Left lung (tissue), 10 donors: ENCODE data around the gene ZBTB12. TPM values are rescaled to one million over a fixed set of nuclear protein-coding genes. Genes with fewer than 3 reads are reported as not detected.

Source experiments
- ATAC-seq: fragments of 200-7000 bp; cut with Tn5 transposase; one replicate; pipeline ENCODE4 v1.9.1; 2020; ENCODE audit warnings: moderate library complexity
- DNase-seq, 4 donors: peaks; one replicate each; pipeline ENCODE4 v3.0.0-alpha.2; 2013 to 2020
- H3K27ac ChIP-seq, 2 donors: fragments of 200-600 bp; sonication (generic) in 1 of 2; one replicate each; pipeline versions ENCODE4 v1.5.0 to v1.8.0; 2020 to 2021
- H3K27me3 ChIP-seq, 2 donors: fragments of 200-600 bp; sonication (generic) in 1 of 2; one replicate each; pipeline versions ENCODE4 v1.5.0 to v1.8.0; 2020 to 2021
- H3K36me3 ChIP-seq, 2 donors: fragments of 200-600 bp; sonication (generic) in 1 of 2; one replicate each; pipeline versions ENCODE4 v1.5.0 to v1.8.0; 2020 to 2021
- H3K4me1 ChIP-seq, 2 donors: fragments of 200-600 bp; one replicate each; pipeline ENCODE4 v1.8.0; 2021
- H3K4me3 ChIP-seq, 2 donors: fragments of 200-600 bp; sonication (generic) in 1 of 2; one replicate each; pipeline versions ENCODE4 v1.5.0 to v1.8.0; 2020 to 2021; ENCODE audit warnings: mild to moderate bottlenecking in 1 of 2
- H3K9me3 ChIP-seq, 2 donors: fragments of 200-600 bp; sonication (generic) in 1 of 2; one replicate each; pipeline versions ENCODE4 v1.5.0 to v1.8.0; 2020 to 2021
- CTCF ChIP-seq, 2 donors: fragments of 200-600 bp; sonication (generic) in 1 of 2; IDR thresholded peaks; one replicate each; pipeline versions ENCODE4 v1.5.0 to v1.8.0; 2021; ENCODE audit warnings: antibody characterized with exemption in 2 of 2
- intact Hi-C, 2 donors: fragments of 100-400 bp; cut with DNase I; formaldehyde crosslinking; loops; one replicate each; pipeline versions ENCODE4 v1.11.2 to v1.14.2; 2022
- polyA plus RNA-seq, 6 donors: library from polyadenylated mRNA; unstranded; fragments of 120-200 nt; gene quantifications; one replicate each; pipeline ENCODE4 v1.2.1, GENCODE V29; 2013; ENCODE audit not compliant: insufficient read length in 6 of 6
- total RNA-seq, 2 donors: library from RNA; stranded (reverse); fragmentation: NEBNext Ultra II Directional; extraction: Animal tissue kit (Norgen Biotek cat#: 25700); gene quantifications; one replicate each; pipeline ENCODE4 v1.2.1, GENCODE V29; 2021
- donor health status: DM: no; HTN: yes; CAD: no.
- donor health status: DM: no; HTN: no; CAD: no.

The ZBTB12 gene
- total and polyA plus RNA-seq, 8 donors: 4.8 to 23.4 (median 21.8) TPM

GRCh38 chr6:31879901-31880300, 22.0 kb downstream of the ZBTB12 start:
- no peaks in the 10 kb centered on the region for H3K27me3 ChIP-seq
- no peak overlapping the region for H3K4me3 ChIP-seq
- H3K36me3 ChIP-seq: peaks cover 0 to 56% of the 10 kb centered on the region in 2 donors
- no peaks in the 10 kb centered on the region for H3K9me3 ChIP-seq
- H3K27ac ChIP-seq: no peak overlapping the region
- ATAC-seq: no peak
- intact Hi-C loops: no loop called here
- peak in 1 of 4 donors; percentile 54 for DNase-seq
- no peaks in the 10 kb centered on the region for H3K4me1 ChIP-seq
- TF ChIP-seq CTCF (IDR thresholded peaks at IDR 0.05): no peak

- intact Hi-C loops: no loop called here
- Histone ChIP-seq H3K27ac (peak overlapping the region; percentile 13 to 28), H3K27me3 (no peaks in the 10 kb centered on the region), H3K36me3 (peaks cover 0 to 48% of the 10 kb centered on the region in 2 donors), H3K4me1 (no peaks in the 10 kb centered on the region), H3K4me3 (no peak overlapping the region), H3K9me3 (no peaks in the 10 kb centered on the region)
- ATAC-seq: no peak
- DNase-seq: no peak
- TF ChIP-seq CTCF (IDR thresholded peaks at IDR 0.05): no peak
These were observed 22.7 kb downstream of the ZBTB12 start for GRCh38 chr6:31879143-31879542.

GRCh38 chr6:31878726-31879125, 23.2 kb downstream of the ZBTB12 start, which contains the start of gene SLC44A4:
Gene SLC44A4 (minus strand): TSS chr6:31878997. CDS start chr6:31878980, 17 bp downstream.
- H3K9me3 ChIP-seq: no peaks in the 10 kb centered on the region
- H3K36me3 ChIP-seq: peaks cover 0 to 44% of the 10 kb centered on the region in 2 donors
- intact Hi-C loops: no loop called here
- H3K27ac ChIP-seq: peak within 1 kb of the TSS; percentile 28 to 35
- no peak for TF ChIP-seq CTCF (IDR thresholded peaks at IDR 0.05)
- ATAC-seq (peak; percentile 81), DNase-seq (peak in 1 of 4 donors; percentile 55)
- peak within 1 kb of the TSS; percentile 19 to 32 for H3K4me3 ChIP-seq
- no peaks in the 10 kb centered on the region for H3K4me1 ChIP-seq
- H3K27me3 ChIP-seq: no peaks in the 10 kb centered on the region

- H3K27ac ChIP-seq: peak overlapping the region in 1 of 2 donors; percentile 35
- TF ChIP-seq CTCF (IDR thresholded peaks at IDR 0.05): no peak
- DNase-seq (no peak), ATAC-seq (peak; percentile 43)
- intact Hi-C loops: no loop called here
- peaks cover 0 to 39% of the 10 kb centered on the region in 2 donors for H3K36me3 ChIP-seq
- H3K27me3 ChIP-seq: no peaks in the 10 kb centered on the region
- H3K4me1 ChIP-seq: no peaks in the 10 kb centered on the region
- H3K9me3 ChIP-seq: no peaks in the 10 kb centered on the region
- peak overlapping the region; percentile 19 to 32 for H3K4me3 ChIP-seq
These were observed 23.7 kb downstream of the ZBTB12 start for GRCh38 chr6:31878222-31878621.

GRCh38 chr6:31877651-31878161, 24.2 kb downstream of the ZBTB12 start:
- DNase-seq: peak in 3 of 4 donors; percentile 15 to 78 (median 77)
- H3K4me1 ChIP-seq: no peaks in the 10 kb centered on the region
- H3K27ac ChIP-seq: peak overlapping the region in 1 of 2 donors; percentile 35
- peak; percentile 93 for ATAC-seq
- TF ChIP-seq CTCF (IDR thresholded peaks at IDR 0.05): no peak
- no peaks in the 10 kb centered on the region for H3K9me3 ChIP-seq
- peak overlapping the region; percentile 19 to 32 for H3K4me3 ChIP-seq
- peaks cover 0 to 34% of the 10 kb centered on the region in 2 donors for H3K36me3 ChIP-seq
- intact Hi-C loops: no loop called here
- H3K27me3 ChIP-seq: no peaks in the 10 kb centered on the region
